Ishikawa (cell line): ENCODE measurements around the gene NAT10.

Experiments
- CEBPB ChIP-seq: IDR thresholded peaks from 2 replicates; pipeline ENCODE4 v1.6.1; 2012
- CREB1 ChIP-seq: IDR thresholded peaks from 2 replicates; pipeline ENCODE4 v1.6.1; 2012; ENCODE audit warnings: low read depth
- EGR1 ChIP-seq: IDR thresholded peaks from 2 replicates; pipeline ENCODE4 v1.6.1; 2012
- EP300 ChIP-seq: IDR thresholded peaks from 2 replicates; pipeline ENCODE4 v1.6.1; 2012; ENCODE audit warnings: borderline replicate concordance
- FOXM1 ChIP-seq: IDR thresholded peaks from 2 replicates; pipeline ENCODE4 v1.6.1; 2012; ENCODE audit warnings: low read depth, borderline replicate concordance
- MAX ChIP-seq: IDR thresholded peaks from 2 replicates; pipeline ENCODE4 v1.6.1; 2012
- NFIC ChIP-seq: IDR thresholded peaks from 2 replicates; pipeline ENCODE4 v1.6.1; 2012
- RAD21 ChIP-seq: IDR thresholded peaks from 2 replicates; pipeline ENCODE4 v1.6.1; 2012; ENCODE audit warnings: low read depth
- REST ChIP-seq: IDR thresholded peaks from 2 replicates; pipeline ENCODE4 v1.6.1; 2012; ENCODE audit warnings: low read depth, mild to moderate bottlenecking
- TAF1 ChIP-seq: IDR thresholded peaks from 2 replicates; pipeline ENCODE4 v1.6.1; 2012; ENCODE audit warnings: low read depth, mild to moderate bottlenecking
- TCF12 ChIP-seq: IDR thresholded peaks from 2 replicates; pipeline ENCODE4 v1.6.1; 2012; ENCODE audit warnings: low read depth
- TEAD4 ChIP-seq: IDR thresholded peaks from 2 replicates; pipeline ENCODE4 v1.6.1; 2012
- USF1 ChIP-seq: IDR thresholded peaks from 2 replicates; pipeline ENCODE4 v1.6.1; 2012
- YY1 ChIP-seq: IDR thresholded peaks from 2 replicates; pipeline ENCODE4 v1.6.1; 2012; ENCODE audit warnings: low read depth
- ZBTB7A ChIP-seq: IDR thresholded peaks from 2 replicates; pipeline ENCODE4 v1.6.1; 2012; ENCODE audit warnings: low read depth

The NAT10 gene

GRCh38 chr11:34155057-34155756 lies 49.8 kb downstream of the NAT10 start:
- no peak for TF ChIP-seq MAX
- no peak for TF ChIP-seq USF1
- no peak for TF ChIP-seq RAD21
- TF ChIP-seq FOXM1, result no peak
- no peak for TF ChIP-seq TEAD4
- TF ChIP-seq CREB1, result no peak
- no peak for TF ChIP-seq REST
- TF ChIP-seq TCF12, result no peak
- TF ChIP-seq ZBTB7A, result no peak
- TF ChIP-seq TAF1, result no peak

GRCh38 chr11:34155757-34156062 lies 50.3 kb downstream of the NAT10 start:
- TF ChIP-seq TAF1, result no peak

DNA sequence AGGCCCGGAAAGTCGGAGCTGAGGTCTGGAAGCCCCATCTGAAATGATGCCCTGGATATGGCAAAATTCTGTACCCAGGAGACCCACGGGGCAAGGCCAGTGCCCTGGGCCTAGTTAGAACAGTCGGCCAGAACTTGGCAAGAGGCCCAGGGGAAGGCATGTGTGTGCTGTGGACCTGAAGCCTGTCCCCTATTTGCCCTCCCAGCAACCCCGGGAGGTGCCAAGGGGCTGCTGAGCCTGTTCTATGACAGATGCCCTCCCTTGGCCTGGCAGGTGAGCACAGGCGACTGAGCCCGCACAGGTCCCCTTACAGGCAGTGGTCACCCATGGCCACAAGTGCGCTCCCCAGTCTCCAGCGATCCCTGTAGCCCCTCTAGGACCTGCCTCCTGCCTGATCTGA lies 51.7 kb downstream of the NAT10 start:
- TF ChIP-seq TCF12, result no peak
- TF ChIP-seq REST, result no peak
- no peak for TF ChIP-seq USF1
- no peak for TF ChIP-seq CREB1
- no peak for TF ChIP-seq EP300
- no peak for TF ChIP-seq MAX
- TF ChIP-seq EGR1, result no peak

- TF ChIP-seq REST (no peak), TCF12 (no peak)
These were observed 53.2 kb downstream of the NAT10 start for GRCh38 chr11:34158661-34159060.

GRCh38 chr11:34160049-34160721 lies 54.8 kb downstream of the NAT10 start:
- TF ChIP-seq YY1 (no peak), TEAD4 (no peak)

- no peak for TF ChIP-seq EP300
- TF ChIP-seq CREB1, result no peak
- no peak for TF ChIP-seq ZBTB7A
- no peak for TF ChIP-seq FOXM1
- TF ChIP-seq RAD21, result no peak
- TF ChIP-seq USF1, result no peak
- no peak for TF ChIP-seq CEBPB
- TF ChIP-seq TEAD4, result no peak
- no peak for TF ChIP-seq YY1
- no peak for TF ChIP-seq EGR1
- no peak for TF ChIP-seq MAX
- TF ChIP-seq REST, result no peak
- TF ChIP-seq TCF12, result no peak
- no peak for TF ChIP-seq TAF1
- no peak for TF ChIP-seq NFIC
These were observed 55.4 kb downstream of the NAT10 start for GRCh38 chr11:34160791-34161190.
